H1 (cell line): ENCODE measurements around the gene TNC. TPM values are rescaled to one million over a fixed set of nuclear protein-coding genes. Genes with fewer than 3 reads are reported as not detected.

Source experiments
- KDM5A ChIP-seq: fragments of 200-600 bp; IDR thresholded peaks from 2 replicates; pipeline ENCODE4 v1.7.1; 2012; ENCODE audit warnings: mild to moderate bottlenecking, low read length, inconsistent platforms, mixed read lengths
- USF2 ChIP-seq: IDR thresholded peaks from 2 replicates; pipeline ENCODE4 v1.6.1; 2011; ENCODE audit warnings: low read length, improper control_type of control experiment
- polyA plus RNA-seq, 7 experiments: library from polyadenylated mRNA; depleted of rRNA in 3 of 7; stranded (reverse) in 5 of 7; unstranded in 2 of 7; fragments of >200 nt in 5 of 7; fragments of 200-250 nt in 2 of 7; gene quantifications; 1 replicate in 5 of 7; 2 replicates in 1 of 7; 4 replicates in 1 of 7; pipeline versions ENCODE4 v1.2.1 to v1.2.3, GENCODE V29; 2011 to 2013; ENCODE audit warnings: missing spikeins in 2 of 7, mixed read lengths in 2 of 7
- total RNA-seq: library from RNA; stranded (reverse); fragmentation: NEBNext Ultra II Directional; extraction: Animal tissue kit (Norgen Biotek cat#: 25700); gene quantifications from 2 replicates; pipeline ENCODE4 v1.2.1, GENCODE V29; 2021

Gene TNC
- total and polyA plus RNA-seq, 2 of the 8 experiments (the other 6 are each of a cell fraction or from before 2014, with no cell fraction given), result 6.2 to 11.4 TPM

DNA sequence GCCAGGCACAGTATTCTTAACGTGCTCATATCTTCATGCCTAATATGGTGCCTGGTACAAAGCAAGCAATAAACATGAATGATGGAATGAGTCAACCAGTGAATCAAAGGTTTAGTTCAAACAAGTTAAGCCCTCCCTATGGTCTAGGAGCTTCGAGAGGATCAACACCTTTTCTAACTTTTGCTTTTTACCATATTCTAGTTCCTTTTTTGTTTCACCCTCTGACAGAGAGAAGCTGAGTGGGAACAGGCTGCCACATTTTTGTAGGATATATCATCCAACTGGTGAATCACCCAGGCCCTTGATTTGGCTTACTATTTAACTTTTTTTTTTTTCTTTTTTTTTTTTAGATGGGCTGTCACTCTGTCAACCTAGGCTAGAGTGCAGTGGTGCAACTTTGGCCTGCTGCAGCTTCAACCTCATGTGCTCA lies 39.3 kb upstream of the TNC start (continued):
- no peak for TF ChIP-seq KDM5A
- TF ChIP-seq USF2, result no peak
